Measurements from ENCODE around the gene DAPL1.
"Not testable (repeated sequence)": the region's sequence is repeated elsewhere in the genome, so short reads cannot be mapped to it uniquely, and the experiment has no call there.

DAPL1 gene

GRCh38 chr2:158823486-158824237, 28.5 kb downstream of the DAPL1 start:
- DNase-seq = no peak

- DNase-seq = no peak
These were observed 29.9 kb downstream of the DAPL1 start for GRCh38 chr2:158825021-158825420.

- DNase-seq = no peak
These were observed 31.8 kb downstream of the DAPL1 start for GRCh38 chr2:158826965-158827364.

- DNase-seq = no peak
These were observed 33.5 kb downstream of the DAPL1 start for GRCh38 chr2:158828378-158829164.

GRCh38 chr2:158829167-158829566, 34.0 kb downstream of the DAPL1 start:
- DNase-seq = no peak

- no peak for DNase-seq
These were observed 35.1 kb downstream of the DAPL1 start for GRCh38 chr2:158830201-158830600.

- no peak for DNase-seq
These were observed 40.3 kb downstream of the DAPL1 start for GRCh38 chr2:158835431-158835830.

GRCh38 chr2:158837645-158838044, 42.5 kb downstream of the DAPL1 start:
- peak in 1 of 2 experiments; percentile 27 for DNase-seq

- DNase-seq = peak in 1 of 2 experiments; percentile 35
These were observed 46.7 kb downstream of the DAPL1 start for GRCh38 chr2:158841850-158842249.

GRCh38 chr2:158845444-158845843, 50.3 kb downstream of the DAPL1 start:
- no peak for DNase-seq

GRCh38 chr2:158845859-158846258, 50.7 kb downstream of the DAPL1 start:
- DNase-seq = peak; percentile 57 to 86

- not testable (repeated sequence) for DNase-seq
These were observed 52.4 kb downstream of the DAPL1 start for GRCh38 chr2:158847526-158847925.

GRCh38 chr2:158848031-158848970, 53.2 kb downstream of the DAPL1 start:
- DNase-seq = not testable (repeated sequence)

- DNase-seq = not testable (repeated sequence)
These were observed 65.1 kb downstream of the DAPL1 start for GRCh38 chr2:158860179-158860578.

GRCh38 chr2:158861626-158862025, 66.5 kb downstream of the DAPL1 start:
- not testable (repeated sequence) for DNase-seq

GRCh38 chr2:158865469-158865868, 70.4 kb downstream of the DAPL1 start:
- DNase-seq = not testable (repeated sequence)

Measured in NCI-H446 (cell line).